Pancreas (tissue), 10 donors: ENCODE data around the gene H19. TPM values are rescaled to one million over a fixed set of nuclear protein-coding genes. Genes with fewer than 3 reads are reported as not detected.

Source experiments
- ATAC-seq, 4 donors: fragments of 200-7000 bp; cut with Tn5 transposase; one replicate each; pipeline versions ENCODE4 v1.8.0 to v1.9.1; 2020; ENCODE audit warnings: mild to moderate bottlenecking in 4 of 4, moderate library complexity in 4 of 4
- DNase-seq, 6 donors: peaks; one replicate each; pipeline ENCODE4 v3.0.0-alpha.2; 2020
- FAIRE-seq: peaks from 2 replicates; lab custom pipeline; 2012; peaks lifted over from hg19 to GRCh38; lab: Jason Lieb, UNC
- H3K27ac ChIP-seq, 4 donors: fragments of 200-600 bp; sonication (generic); 1 replicate in 3 of 4; 2 replicates in 1 of 4; pipeline versions ENCODE4 v1.5.0 to v1.8.0; 2020
- H3K27me3 ChIP-seq, 4 donors: fragments of 200-600 bp; one replicate each; pipeline ENCODE4 v1.8.0; 2021
- H3K36me3 ChIP-seq, 3 donors: fragments of 200-600 bp; sonication (generic) in 1 of 3; one replicate each; pipeline versions ENCODE4 v1.5.0 to v1.8.0; 2020 to 2021
- H3K4me1 ChIP-seq, 3 donors: fragments of 200-600 bp; one replicate each; pipeline ENCODE4 v1.8.0; 2021
- H3K4me3 ChIP-seq, 4 donors: fragments of 200-600 bp; sonication (generic) in 2 of 4; one replicate each; pipeline versions ENCODE4 v1.5.0 to v1.8.0; 2020 to 2021
- H3K9me3 ChIP-seq, 4 donors: fragments of 200-600 bp; one replicate each; pipeline ENCODE4 v1.8.0; 2021
- WGBS, 2 donors: extraction: QIAGEN DNeasy Blood & Tissue Kit; methylation state at CpG; one replicate each; pipeline ENCODE4 v1.1.7; 2013; 5-methylcytosine and 5-hydroxymethylcytosine counted together
- intact Hi-C, 3 donors: fragments of 100-400 bp; cut with DNase I; formaldehyde crosslinking; loops; one replicate each; pipeline versions ENCODE4 v1.11.1 to v1.14.2; 2022
- polyA plus RNA-seq, 2 donors: library from polyadenylated mRNA; stranded (reverse); fragments of 200-250 nt; gene quantifications; one replicate each; pipeline ENCODE4 v1.2.3, GENCODE V29; 2013
- total RNA-seq, 6 donors: library from RNA; stranded (reverse); fragmentation: NEBNext Ultra II Directional in 4 of 6; extraction: Animal tissue kit (Norgen Biotek cat#: 25700) in 4 of 6; gene quantifications; one replicate each; pipeline versions ENCODE4 v1.2.1 to v1.2.4, GENCODE V29; 2021 to 2023
- TF ChIP-seq, protein P1 (sequence below), 4 donors: fragments of 200-600 bp; sonication (generic) in 3 of 4; IDR thresholded peaks; one replicate each; pipeline versions ENCODE4 v1.5.0 to v1.8.0; 2021; ENCODE audit warnings: antibody characterized with exemption in 4 of 4
- donor health status: healthy with polysubstance abuse.
- donor health status: DM: no; HTN: no; CAD: no; lungs with moderate emphysema.
- donor health status: DM: no; HTN: no; CAD: no.
- donor health status: control.
- donor health status: control.
- donor health status: Bipolar disorder and iron deficiency.
- donor health status: DM: yes; HTN: yes; CAD: no.
- donor health status: DM: no; HTN: no; CAD: no.
- donor health status: DM: no; HTN: no; CAD: no.
- donor health status: DM: yes; HTN: yes; CAD: no.

Gene H19
- total and polyA plus RNA-seq, 8 donors, result 69.5 to 814 (median 273) TPM

GRCh38 chr11:1988667-1989317 lies 8.8 kb downstream of the H19 start:
- H3K4me3 ChIP-seq, result no peak overlapping the region
- no peaks in the 10 kb centered on the region for H3K9me3 ChIP-seq
- DNase-seq (peak in 4 of 6 donors; percentile 9 to 47 (median 27)), FAIRE-seq (no peak), ATAC-seq (peak in 3 of 4 donors; percentile 3 to 29 (median 6))
- H3K27me3 ChIP-seq, result no peaks in the 10 kb centered on the region
- no peak overlapping the region for H3K27ac ChIP-seq
- 72% methylated on average over 14 of the region's 24 CpGs; no CpG with 5 or more reads in 1 of the 2 donors for WGBS, 2 donors
- TF ChIP-seq, protein P1, sequence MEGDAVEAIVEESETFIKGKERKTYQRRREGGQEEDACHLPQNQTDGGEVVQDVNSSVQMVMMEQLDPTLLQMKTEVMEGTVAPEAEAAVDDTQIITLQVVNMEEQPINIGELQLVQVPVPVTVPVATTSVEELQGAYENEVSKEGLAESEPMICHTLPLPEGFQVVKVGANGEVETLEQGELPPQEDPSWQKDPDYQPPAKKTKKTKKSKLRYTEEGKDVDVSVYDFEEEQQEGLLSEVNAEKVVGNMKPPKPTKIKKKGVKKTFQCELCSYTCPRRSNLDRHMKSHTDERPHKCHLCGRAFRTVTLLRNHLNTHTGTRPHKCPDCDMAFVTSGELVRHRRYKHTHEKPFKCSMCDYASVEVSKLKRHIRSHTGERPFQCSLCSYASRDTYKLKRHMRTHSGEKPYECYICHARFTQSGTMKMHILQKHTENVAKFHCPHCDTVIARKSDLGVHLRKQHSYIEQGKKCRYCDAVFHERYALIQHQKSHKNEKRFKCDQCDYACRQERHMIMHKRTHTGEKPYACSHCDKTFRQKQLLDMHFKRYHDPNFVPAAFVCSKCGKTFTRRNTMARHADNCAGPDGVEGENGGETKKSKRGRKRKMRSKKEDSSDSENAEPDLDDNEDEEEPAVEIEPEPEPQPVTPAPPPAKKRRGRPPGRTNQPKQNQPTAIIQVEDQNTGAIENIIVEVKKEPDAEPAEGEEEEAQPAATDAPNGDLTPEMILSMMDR (IDR thresholded peaks at IDR 0.05), result no peak
- no peaks in the 10 kb centered on the region for H3K4me1 ChIP-seq
- H3K36me3 ChIP-seq, result no peaks in the 10 kb centered on the region
- intact Hi-C loops, result no loop called here

DNA sequence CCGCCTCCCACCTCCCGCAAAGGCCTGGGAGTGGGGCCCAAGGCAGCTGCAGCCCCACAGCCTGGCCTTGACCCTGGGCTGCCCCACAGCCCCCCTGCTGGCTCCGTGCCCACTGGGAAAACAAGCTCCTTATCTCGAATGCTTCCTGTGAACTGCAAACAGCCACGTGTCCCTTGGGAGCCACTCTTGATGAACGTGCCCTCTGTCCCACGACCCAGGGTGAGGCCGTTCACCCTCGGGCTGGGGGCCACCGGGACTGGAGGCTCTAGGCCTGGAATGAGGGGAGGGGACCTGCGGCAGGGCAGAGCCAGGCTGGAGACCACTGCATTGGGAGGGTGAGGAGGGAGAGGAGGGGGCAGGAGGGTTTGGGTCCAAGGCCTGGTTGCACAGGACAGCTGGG lies 9.5 kb downstream of the H19 start:
- TF ChIP-seq, protein P1 (IDR thresholded peaks at IDR 0.05), result no peak
- no peaks in the 10 kb centered on the region for H3K4me1 ChIP-seq
- H3K27me3 ChIP-seq, result no peaks in the 10 kb centered on the region
- no peaks in the 10 kb centered on the region for H3K36me3 ChIP-seq
- ATAC-seq (peak; percentile 6 to 57 (median 34)), DNase-seq (no peak), FAIRE-seq (no peak)
- intact Hi-C loops, result no loop called here
- WGBS, 2 donors, result no CpG with 5 or more reads among the region's 11 CpGs
- no peaks in the 10 kb centered on the region for H3K9me3 ChIP-seq
- H3K4me3 ChIP-seq, result no peak overlapping the region
- no peak overlapping the region for H3K27ac ChIP-seq

GRCh38 chr11:1987024-1987423 lies 10.6 kb downstream of the H19 start:
- WGBS, 2 donors, result no CpG with 5 or more reads among the region's 6 CpGs
- TF ChIP-seq, protein P1 (IDR thresholded peaks at IDR 0.05), result no peak
- Histone ChIP-seq H3K9me3 (no peaks in the 10 kb centered on the region), H3K4me1 (no peaks in the 10 kb centered on the region), H3K4me3 (no peak overlapping the region), H3K27ac (no peak overlapping the region), H3K36me3 (no peaks in the 10 kb centered on the region), H3K27me3 (no peaks in the 10 kb centered on the region)
- no peak for FAIRE-seq
- intact Hi-C loops, result no loop called here
- ATAC-seq, result peak in 3 of 4 donors; percentile 24 to 31 (median 27)
- DNase-seq, result no peak

- peak in 3 of 6 donors; percentile 11 to 33 (median 23) for DNase-seq
- Histone ChIP-seq H3K27ac (no peak overlapping the region), H3K36me3 (no peaks in the 10 kb centered on the region), H3K4me3 (no peak overlapping the region), H3K4me1 (no peaks in the 10 kb centered on the region), H3K27me3 (no peaks in the 10 kb centered on the region), H3K9me3 (no peaks in the 10 kb centered on the region)
- 65 to 92% methylated on average over 2 to 12 of the region's 12 CpGs for WGBS, 2 donors
- peak in 3 of 4 donors; percentile 15 to 25 (median 21) for ATAC-seq
- TF ChIP-seq, protein P1 (IDR thresholded peaks at IDR 0.05), result no peak
- intact Hi-C loops, result no loop called here
- FAIRE-seq, result no peak
Measured at GRCh38 chr11:1983601-1983961, 14.1 kb downstream of the H19 start.

DNA sequence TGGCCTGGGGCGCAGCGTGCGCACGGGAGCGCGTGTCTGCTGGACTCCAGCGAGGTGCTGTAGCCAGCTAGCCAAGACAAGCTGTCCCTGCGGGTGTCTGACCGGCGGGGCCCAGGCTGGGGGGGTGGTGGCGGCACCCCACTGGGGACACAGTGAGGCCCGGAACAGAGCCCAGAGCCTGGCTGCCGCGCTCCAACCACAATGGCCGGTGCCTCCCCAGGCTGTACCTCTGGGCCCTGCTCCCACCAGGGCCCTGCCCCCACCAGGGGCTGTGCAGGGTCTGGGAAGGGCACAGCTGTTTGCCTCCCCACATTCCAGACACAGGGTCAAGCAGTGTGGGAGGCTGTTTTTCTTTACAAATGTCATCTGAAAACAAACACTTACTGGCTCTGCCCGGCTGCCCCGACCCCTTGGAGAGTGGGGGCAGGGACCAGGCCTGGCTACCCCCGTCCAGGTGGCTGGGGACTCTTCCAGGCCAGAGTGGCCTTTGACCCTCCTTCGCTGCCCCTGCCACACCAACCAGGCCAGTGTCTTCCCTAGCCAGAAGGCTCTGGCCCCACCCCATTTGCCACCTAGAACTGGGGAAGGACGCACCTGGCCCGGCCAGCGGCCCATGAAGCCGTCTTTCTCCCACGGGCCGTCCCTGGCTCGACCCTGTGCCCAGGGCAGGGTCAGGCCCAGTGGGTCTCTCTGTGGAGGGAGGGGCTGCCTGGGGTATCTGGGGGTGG lies 14.6 kb downstream of the H19 start:
- no CpG with 5 or more reads among the region's 26 CpGs for WGBS, 2 donors
- intact Hi-C loops, result no loop called here
- Histone ChIP-seq H3K4me1 (no peaks in the 10 kb centered on the region), H3K4me3 (no peak overlapping the region), H3K36me3 (no peaks in the 10 kb centered on the region), H3K27me3 (no peaks in the 10 kb centered on the region), H3K9me3 (no peaks in the 10 kb centered on the region), H3K27ac (no peak overlapping the region)
- ATAC-seq (peak; percentile 39 to 61 (median 50)), FAIRE-seq (no peak), DNase-seq (no peak)
- TF ChIP-seq, protein P1 (IDR thresholded peaks at IDR 0.05), result no peak
